Fibroblast of pulmonary artery (primary cell): ENCODE results near the gene MARCHF3.

Experiments used
- DNase-seq: peaks from one replicate; pipeline ENCODE4 v3.0.0-alpha.2; 2010; ENCODE audit warnings: low read depth
- H3K4me3 ChIP-seq: replicated peaks from 2 replicates; pipeline ENCODE4 v1.5.1; 2011; ENCODE audit warnings: low read depth, mild to moderate bottlenecking, control low read depth, low read length, moderate library complexity
- TF ChIP-seq, protein P1 (sequence below): IDR thresholded peaks from 2 replicates; pipeline ENCODE4 v1.5.1; 2011; ENCODE audit warnings: mild to moderate bottlenecking, control low read depth, low read length, inconsistent platforms; ENCODE audit errors: missing control alignments

MARCHF3 gene

DNA sequence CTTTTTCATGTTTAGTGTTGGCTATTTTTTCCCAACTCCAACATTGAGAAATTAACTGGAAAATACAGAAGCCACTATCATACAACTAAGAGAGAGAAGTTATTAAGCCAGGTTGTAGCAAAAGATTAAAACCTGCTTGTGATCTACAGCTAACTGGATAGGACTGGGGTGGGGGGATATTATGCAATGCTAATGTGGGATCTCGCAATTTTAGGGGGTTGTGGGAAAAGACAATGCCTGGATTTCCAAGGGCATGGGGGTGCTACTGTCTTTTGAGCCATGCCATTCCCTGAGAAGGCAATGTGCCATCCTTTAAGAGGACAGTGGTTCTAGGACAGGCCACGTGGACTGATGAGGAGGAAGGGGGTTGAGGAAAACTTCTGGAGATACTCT lies 46.5 kb downstream of the MARCHF3 start:
- TF ChIP-seq, protein P1, sequence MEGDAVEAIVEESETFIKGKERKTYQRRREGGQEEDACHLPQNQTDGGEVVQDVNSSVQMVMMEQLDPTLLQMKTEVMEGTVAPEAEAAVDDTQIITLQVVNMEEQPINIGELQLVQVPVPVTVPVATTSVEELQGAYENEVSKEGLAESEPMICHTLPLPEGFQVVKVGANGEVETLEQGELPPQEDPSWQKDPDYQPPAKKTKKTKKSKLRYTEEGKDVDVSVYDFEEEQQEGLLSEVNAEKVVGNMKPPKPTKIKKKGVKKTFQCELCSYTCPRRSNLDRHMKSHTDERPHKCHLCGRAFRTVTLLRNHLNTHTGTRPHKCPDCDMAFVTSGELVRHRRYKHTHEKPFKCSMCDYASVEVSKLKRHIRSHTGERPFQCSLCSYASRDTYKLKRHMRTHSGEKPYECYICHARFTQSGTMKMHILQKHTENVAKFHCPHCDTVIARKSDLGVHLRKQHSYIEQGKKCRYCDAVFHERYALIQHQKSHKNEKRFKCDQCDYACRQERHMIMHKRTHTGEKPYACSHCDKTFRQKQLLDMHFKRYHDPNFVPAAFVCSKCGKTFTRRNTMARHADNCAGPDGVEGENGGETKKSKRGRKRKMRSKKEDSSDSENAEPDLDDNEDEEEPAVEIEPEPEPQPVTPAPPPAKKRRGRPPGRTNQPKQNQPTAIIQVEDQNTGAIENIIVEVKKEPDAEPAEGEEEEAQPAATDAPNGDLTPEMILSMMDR: no peak
- DNase-seq: no peak

DNA sequence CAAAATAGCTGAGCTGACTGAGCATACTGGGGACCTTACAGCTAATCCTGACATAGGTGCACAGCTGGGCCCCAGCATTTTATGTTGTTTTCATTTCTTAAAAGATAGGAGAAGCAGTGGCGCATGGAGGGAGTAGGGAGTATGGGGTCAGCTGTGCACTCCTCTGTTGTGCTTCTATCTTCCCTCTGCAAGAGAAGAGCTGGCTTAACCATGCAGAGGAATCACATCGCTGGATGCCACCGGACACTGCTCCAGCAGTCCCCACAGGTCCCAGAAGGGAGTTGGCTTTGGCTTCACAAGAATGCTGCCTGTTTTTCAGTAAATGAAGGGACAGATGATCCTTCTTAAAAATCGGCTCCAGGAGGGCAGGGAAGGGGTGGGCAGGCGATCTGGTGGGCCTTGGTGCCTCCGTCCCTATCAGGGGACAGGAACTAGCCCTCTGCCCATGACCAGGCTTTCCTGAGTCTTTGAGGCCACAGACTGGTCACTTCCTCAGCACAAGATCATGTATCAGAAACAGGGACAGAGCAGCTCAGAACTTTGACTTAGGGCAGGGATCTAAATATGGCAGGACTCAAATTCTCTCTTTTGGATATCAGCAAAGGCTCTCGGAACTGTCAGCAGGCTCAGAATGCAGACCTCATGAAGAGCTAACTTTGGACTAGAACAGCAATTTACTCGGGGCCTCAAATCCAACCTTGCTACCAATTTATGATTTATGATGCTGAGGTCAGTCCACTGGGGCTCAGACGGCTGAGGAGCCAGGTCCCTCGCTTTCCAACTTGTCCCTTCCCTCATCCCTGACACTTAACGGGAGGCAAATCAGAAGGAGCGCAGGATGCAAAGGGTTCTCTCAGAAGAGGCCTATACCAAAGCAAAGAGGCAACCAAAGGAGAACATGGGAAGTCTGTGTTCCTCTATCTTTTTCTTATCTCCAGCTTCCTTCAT lies 47.2 kb downstream of the MARCHF3 start:
- no peak overlapping the region for H3K4me3 ChIP-seq
- no peak for DNase-seq
- TF ChIP-seq, protein P1: no peak

More for the DNA sequence above, 46.5 kb downstream of the MARCHF3 start:
- H3K4me3 ChIP-seq: no peak overlapping the region

DNA sequence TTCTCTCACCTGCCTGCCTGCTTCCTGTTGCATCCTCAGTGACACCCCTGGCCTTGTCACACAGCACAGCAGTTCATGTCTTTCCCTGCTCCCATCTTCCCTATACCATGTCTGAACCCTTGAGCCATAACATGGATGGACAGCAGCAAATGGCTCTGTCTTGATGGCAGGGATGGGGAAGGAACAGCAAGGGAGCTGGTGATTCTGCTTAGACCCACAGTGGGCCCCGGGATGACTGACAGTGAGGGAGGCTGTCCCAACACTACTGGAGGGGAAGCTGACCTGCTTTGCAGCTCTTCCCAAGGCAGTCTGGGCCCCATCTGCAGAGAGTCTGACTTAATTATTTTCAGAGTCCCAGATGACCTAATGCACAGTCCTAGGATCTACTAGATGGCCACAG lies 48.2 kb downstream of the MARCHF3 start:
- TF ChIP-seq, protein P1: no peak
- H3K4me3 ChIP-seq: no peak overlapping the region
- no peak for DNase-seq

DNA sequence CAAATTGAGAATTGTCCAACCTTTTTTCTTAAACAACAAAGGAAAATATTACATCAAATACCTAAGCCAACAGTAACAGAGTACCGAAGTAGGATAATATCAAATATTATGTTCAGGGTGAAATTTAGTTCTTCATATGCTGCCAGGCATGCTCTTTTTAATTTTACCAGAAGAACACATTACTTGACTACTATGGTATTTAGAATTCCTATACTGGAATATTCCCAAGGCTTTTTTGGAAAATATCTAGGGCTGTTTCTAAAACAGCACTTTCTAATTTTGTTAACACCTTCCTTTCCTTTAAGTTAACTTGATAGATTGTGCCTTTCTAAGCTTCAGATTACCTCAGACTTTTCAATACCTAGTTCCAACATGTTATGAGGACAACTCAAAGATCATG lies 48.7 kb downstream of the MARCHF3 start:
- no peak overlapping the region for H3K4me3 ChIP-seq
- TF ChIP-seq, protein P1: no peak
- DNase-seq: no peak

DNA sequence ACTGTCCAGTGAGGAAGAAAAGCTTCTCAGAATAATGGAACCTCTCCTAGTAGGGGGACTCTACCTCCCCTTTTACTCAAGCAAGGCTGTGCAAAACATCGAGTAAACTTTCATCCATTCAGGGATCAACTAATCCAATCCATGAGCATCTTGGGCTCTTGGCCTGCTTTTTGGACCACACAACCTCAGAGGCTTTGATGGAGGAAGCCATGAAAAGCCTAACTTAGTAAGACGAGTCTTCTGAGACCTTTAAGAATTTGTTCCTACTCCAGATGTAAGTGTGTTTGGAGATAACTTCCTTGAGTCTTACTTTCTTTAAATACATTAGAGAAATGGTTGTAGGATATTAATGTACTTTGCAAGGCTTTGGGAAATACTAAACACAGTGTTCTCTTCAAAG lies 49.1 kb downstream of the MARCHF3 start:
- TF ChIP-seq, protein P1: no peak
- no peak for DNase-seq

DNA sequence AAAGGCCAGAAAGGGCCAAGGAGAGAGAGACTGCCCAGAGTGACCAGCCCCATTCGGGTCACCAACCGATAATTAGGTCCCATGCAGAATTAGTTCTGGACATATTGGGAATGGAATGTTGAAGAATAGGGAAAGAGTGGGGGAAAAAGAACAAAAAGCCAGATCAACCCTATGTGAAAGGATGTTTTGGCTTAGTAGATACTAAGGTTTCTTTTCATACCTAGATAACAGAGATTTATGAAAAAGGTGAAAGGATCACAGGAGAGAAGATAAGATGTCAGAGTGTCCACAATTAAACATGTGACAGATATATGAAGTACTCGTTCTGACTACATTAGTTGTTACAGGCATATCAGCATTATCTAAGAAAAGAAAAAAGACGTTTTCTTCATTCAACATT lies 52.1 kb downstream of the MARCHF3 start:
- TF ChIP-seq, protein P1: no peak
- no peak for DNase-seq
- no peak overlapping the region for H3K4me3 ChIP-seq

More for the DNA sequence above, 49.1 kb downstream of the MARCHF3 start:
- no peak overlapping the region for H3K4me3 ChIP-seq
